HG03469 (cell line): ENCODE measurements around the gene CCP110.

Source experiments
- ATAC-seq: cut with Tn5 transposase; IDR thresholded peaks from one replicate; pipeline ENCODE4 v1.9.1; 2021; ENCODE audit warnings: mild to moderate bottlenecking, moderate library complexity, moderate number of reproducible peaks; ENCODE audit not compliant: unreplicated experiment

Gene CCP110

GRCh38 chr16:19523559-19524355 is at the start of gene CCP110:
Gene CCP110 (plus strand): TSS chr16:19523942. CDS start chr16:19527882, 3,940 bp downstream.
- peak; percentile 56 for ATAC-seq

- ATAC-seq = no peak
These were observed 49.1 kb upstream of the CCP110 start for GRCh38 chr16:19474617-19475016.

- no peak for ATAC-seq
These were observed 45.2 kb upstream of the CCP110 start for GRCh38 chr16:19478505-19478904.

- ATAC-seq = no peak
These were observed 44.4 kb upstream of the CCP110 start for GRCh38 chr16:19479302-19479721.

GRCh38 chr16:19481296-19481695 is 42.4 kb upstream of the CCP110 start:
- ATAC-seq = no peak

GRCh38 chr16:19481769-19482168 is 42.0 kb upstream of the CCP110 start:
- ATAC-seq = no peak

- ATAC-seq = no peak
These were observed 41.5 kb upstream of the CCP110 start for GRCh38 chr16:19482291-19482690.

- no peak for ATAC-seq
These were observed 39.6 kb upstream of the CCP110 start for GRCh38 chr16:19484096-19484495.

GRCh38 chr16:19485611-19486010 is 38.1 kb upstream of the CCP110 start:
- no peak for ATAC-seq

GRCh38 chr16:19486051-19486450 is 37.7 kb upstream of the CCP110 start:
- no peak for ATAC-seq

- ATAC-seq = no peak
These were observed 36.9 kb upstream of the CCP110 start for GRCh38 chr16:19486750-19487325.

- no peak for ATAC-seq
These were observed 35.5 kb upstream of the CCP110 start for GRCh38 chr16:19488213-19488640.

GRCh38 chr16:19490619-19491018 is 33.1 kb upstream of the CCP110 start:
- no peak for ATAC-seq

- ATAC-seq = no peak
These were observed 26.6 kb upstream of the CCP110 start for GRCh38 chr16:19497176-19497575.

GRCh38 chr16:19499006-19499405 is 24.7 kb upstream of the CCP110 start:
- ATAC-seq = no peak

GRCh38 chr16:19499481-19499880 is 24.3 kb upstream of the CCP110 start:
- ATAC-seq = no peak

GRCh38 chr16:19502395-19503131 is 21.2 kb upstream of the CCP110 start:
- no peak for ATAC-seq

GRCh38 chr16:19503461-19504075 is 20.2 kb upstream of the CCP110 start:
- no peak for ATAC-seq

GRCh38 chr16:19505600-19506303 is 18.0 kb upstream of the CCP110 start:
- no peak for ATAC-seq

- ATAC-seq = no peak
These were observed 16.8 kb upstream of the CCP110 start for GRCh38 chr16:19506965-19507364.

GRCh38 chr16:19507867-19508266 is 15.9 kb upstream of the CCP110 start:
- ATAC-seq = no peak
